Suppressor macrophage (primary cell): ENCODE data around the gene GAMT.

Source experiments
- DNase-seq, 4 experiments: peaks; one replicate each; pipeline ENCODE4 v3.0.0-alpha.2; 2020 to 2022
- total RNA-seq, 17 experiments: gene quantifications; one replicate each; lab custom pipeline; 2026; ENCODE audit warnings: mixed read lengths in 6 of 17, inconsistent platforms in 3 of 17; lab: John Stamatoyannopoulos, UW

GAMT gene
- total RNA-seq = 0.93 to 3.6 (median 2.2) reads per million in 17 experiments

DNA sequence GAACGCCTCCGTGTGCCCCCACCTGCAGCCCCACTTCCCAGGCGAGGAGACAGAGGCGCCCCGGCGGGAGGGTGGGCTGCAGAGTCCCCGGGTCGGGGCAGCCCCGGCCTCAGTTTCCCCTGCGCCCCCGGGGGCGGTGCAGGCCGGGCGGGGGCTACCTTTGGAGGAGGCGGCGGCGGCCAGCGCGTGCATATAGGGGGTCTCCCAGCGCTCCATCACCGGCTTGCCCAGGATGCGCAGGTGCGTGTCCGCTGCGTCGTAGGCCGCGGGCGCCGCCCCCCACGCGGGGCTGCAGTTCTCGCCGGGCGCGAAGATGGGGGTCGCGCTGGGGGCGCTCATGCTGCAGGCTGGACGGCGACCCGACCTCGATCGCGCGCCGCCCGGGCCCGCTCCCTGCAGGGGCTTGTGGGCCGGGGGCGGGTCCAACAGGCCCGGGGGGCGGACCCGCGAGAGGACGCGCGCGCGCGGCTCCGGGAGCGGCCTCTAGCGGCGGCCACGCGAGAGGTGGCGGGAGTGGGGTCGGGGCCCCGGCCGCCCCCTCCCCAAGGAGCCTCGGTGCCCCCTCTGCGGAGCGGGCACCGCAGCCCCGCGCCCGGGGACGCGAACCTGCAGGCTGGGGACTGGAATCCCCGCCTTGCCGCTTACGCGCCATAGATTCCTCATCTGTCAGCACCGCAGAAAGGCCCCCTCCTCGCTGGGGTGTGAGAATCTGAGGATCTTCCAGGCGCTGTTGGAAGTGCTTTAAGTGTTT lies at the start of gene GAMT:
TSS of gene GAMT (minus strand) at position 405 of the 751 bp plus-strand sequence. CDS start at position 339, 66 bp downstream.
- DNase-seq = peak in 2 of 4 experiments; percentile 68 to 74

DNA sequence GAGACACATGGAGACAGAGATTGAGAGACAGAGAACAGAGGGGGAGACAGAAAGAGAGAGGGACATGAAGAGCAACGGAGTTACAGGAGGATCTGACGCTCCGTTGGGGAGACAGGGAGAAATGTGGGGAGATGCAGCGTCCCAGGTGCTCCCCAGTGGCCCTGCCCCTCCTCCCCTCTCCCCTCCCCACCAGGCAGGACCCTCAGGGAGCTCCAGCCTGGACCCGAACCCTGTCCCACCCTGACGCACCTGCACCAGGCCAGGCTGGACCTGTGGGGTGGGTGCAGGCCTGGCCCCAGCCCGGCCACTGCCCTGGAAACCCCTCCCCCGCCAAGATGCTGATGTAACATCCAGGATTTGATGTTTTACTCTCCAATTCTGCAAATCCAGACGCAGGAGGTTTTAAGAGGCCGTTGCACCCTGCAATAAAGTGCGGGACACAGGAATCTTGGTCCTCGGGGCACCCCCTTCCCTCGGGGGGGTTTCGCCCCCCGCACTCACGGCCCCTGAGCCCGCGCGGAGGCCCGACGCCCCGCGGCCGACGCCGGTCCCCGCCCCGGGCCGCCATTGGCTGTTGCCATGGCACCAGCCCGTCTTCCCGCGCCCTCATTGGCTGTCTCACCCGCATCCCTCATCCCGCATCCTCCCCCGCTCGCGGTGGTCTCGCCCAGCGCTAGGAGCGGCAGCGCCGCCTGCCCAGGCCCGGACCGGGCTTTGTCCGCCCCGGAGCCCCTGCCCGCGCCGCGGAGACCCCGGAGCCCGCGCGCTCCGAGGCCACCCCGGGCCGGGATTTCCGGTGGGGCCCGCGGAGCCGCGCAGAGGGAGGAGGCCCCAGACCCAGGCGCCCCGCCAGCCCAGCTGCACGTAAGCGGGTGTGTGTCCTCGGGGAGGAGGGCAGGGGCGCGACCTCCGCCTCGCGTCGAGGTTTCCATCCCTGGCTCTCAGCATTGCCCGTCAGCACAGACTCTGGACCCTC lies 48.4 kb upstream of the GAMT start, which contains the start of gene APC2:
TSS of gene APC2 (plus strand) at position 655 of the 976 bp plus-strand sequence. CDS start 2,881 bp downstream, outside the sequence.
- DNase-seq = peak in 1 of 4 experiments; percentile 46

DNA sequence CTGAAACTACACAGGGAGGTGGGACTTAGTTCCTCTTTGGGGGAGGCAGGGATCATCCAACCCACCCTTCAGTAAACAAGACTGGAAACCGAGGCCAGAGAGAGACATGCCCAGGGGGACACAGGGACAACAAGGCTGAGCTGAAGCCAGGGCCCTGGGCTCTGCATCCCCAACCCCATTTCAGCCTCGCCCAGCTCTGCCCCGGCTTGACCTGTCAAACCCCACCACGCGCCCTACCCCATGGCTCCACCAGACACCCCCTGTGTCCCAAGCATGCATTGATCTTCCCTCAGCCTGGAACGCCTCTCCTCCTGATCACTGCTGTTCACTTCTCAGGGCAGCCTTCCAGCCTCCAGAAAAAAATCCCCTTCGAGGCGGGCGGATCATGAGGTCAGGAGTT lies 46.6 kb upstream of the GAMT start:
- no peak for DNase-seq

GRCh38 chr19:1447504-1447903 lies 46.2 kb upstream of the GAMT start:
- no peak for DNase-seq

- peak in 3 of 4 experiments; percentile 22 to 48 (median 34) for DNase-seq
Measured at GRCh38 chr19:1446713-1447481, 45.6 kb upstream of the GAMT start.

GRCh38 chr19:1445932-1446712 lies 44.8 kb upstream of the GAMT start:
- peak in 1 of 4 experiments; percentile 24 for DNase-seq

DNA sequence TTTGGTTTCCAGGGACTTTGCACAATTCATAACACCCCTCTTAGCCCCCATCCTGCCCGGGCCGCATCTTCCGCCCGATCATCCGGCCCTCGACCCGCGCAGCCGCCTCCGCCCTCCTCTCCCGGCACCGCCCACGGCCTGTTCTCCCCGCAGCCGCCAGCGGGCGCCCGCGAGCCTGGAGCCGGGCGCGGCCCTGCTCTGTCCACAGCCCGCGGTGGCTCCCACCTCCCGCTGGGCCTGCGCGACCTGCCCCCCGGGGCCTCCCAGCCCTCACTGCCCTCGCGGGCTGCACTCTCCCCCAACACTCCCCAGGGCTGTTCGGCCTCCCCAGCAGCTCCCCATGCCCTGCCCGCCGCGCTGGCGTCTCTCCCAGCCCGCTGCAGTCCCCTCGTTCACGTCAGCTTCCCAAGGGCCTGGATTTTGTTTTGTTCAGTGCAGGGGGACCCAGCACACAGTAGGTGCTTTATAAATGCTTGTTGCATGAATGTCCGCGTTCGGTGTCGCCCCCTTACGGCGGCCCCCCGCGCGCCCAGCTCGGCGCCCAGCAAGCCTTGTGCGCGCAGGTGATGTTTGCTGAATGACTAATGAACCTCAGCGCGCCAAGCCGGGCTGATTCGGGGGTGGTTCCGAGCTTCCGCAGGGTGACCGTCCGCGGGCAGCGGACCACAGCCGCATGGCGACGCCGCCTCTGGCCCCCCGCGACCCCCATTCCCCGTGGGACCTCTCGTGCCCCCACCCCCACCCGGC lies 44.0 kb upstream of the GAMT start:
- DNase-seq = peak; percentile 71 to 90 (median 88)

DNA sequence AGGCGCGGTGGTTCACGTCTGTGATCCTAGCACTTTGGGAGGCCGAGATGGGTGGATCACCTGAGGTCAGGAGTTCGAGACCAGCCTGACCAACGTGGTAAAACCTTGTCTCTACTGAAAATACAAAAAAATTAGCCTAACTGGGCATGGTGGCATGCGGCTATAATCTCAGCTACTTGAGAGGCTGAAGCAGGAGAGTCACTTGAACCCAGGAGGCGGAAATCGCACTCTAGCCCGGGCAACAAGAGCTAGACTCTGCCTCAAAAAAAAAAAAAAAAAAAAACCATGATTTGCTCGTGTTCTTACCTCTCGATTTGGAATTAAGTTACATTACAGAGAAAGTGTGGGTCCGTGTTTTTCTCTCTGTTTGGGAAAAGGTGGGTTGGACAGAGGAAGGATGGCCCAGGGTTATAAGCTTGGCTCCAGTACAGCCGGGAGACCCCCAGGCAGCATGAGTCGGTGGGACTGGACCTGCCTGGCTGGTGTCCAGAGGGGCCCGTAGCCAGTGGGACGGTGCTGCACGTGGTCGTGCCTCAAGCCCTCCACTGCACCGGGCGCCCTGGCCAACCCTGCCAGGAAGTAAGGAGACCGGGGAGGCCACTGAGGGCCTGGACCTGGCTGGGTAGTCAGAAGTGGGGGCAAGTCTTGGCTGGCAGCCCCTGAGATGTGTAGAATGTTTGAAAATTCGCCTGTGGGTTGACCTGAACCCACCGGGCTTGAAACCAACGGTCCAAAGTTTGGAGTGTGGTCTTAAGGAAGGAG lies 40.5 kb upstream of the GAMT start:
- DNase-seq = no peak

DNA sequence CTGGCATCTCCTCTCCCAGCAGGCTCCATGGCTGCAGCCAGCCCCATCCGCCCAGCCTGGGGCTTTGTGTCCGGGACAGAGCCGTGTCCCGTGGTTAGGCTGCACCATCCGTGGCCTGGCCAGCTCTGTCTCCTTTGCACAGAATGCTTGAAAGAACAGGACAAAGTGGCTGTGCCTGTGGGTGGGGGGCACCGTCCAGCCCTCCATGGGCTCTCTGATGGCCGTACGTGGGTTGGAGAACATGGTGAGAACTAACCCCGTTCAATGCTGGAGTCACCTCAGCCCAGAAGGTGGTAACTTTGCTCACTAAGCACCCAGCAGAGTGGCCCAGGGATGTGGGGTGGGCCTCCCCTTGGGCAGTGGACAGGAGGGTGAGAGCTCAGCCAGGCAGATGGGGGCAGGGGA lies 39.7 kb upstream of the GAMT start:
- no peak for DNase-seq

DNA sequence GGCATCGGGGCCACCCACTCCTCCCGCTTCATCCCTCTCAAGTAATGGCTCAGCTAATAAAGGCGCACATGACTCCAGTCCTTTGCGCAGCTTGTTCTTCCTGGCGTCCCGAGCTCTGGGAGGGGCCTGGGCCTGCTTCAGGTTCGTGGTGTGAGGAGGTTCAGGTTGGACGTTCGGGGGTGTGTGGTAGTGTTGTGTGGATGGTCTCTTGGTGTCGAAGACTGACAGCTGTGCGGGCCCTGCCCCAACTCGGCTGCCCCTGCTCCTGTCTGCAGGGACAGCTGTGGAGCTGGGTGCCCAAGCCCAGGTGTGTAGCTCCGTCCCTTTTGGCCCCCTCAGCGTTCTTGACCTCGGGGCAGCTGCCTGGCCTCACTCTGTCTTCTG lies 39.1 kb upstream of the GAMT start:
- no peak for DNase-seq

DNA sequence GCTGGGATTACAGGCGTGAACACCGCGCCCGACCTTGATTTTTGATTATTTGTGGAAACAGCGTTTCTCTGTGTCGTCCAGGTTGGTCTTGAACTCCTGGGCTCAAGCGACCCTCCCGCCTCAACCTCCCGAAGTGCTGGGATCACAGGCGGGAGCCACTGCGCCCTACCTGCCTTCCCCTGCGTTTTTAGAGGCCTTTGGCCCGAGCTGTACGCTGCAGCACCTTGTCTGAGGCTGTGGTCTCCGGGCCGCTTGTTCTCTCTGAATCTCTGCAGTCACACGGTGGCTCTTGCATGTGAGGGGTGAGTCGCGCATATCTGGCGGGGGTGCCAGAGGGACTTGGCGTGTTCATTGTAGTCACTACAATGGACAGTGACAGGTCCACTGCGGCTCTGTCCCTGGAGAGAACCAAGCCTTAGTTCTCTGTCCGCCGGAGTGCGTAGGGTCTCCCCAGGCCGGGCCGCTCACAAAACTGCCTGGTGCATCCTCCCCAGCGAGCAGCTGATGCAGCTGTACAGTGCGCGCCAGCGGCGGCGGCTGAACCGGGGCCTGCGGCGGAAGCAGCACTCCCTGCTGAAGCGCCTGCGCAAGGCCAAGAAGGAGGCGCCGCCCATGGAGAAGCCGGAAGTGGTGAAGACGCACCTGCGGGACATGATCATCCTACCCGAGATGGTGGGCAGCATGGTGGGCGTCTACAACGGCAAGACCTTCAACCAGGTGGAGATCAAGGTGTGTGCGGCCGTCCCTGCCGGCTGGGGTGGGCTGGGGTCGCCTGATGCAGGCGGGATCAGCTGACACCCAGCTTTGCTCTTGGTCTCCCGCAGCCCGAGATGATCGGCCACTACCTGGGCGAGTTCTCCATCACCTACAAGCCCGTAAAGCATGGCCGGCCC lies 38.4 kb upstream of the GAMT start:
- peak in 2 of 4 experiments; percentile 31 to 32 for DNase-seq

- DNase-seq = no peak
Measured at GRCh38 chr19:1438933-1439354, 37.6 kb upstream of the GAMT start.

DNA sequence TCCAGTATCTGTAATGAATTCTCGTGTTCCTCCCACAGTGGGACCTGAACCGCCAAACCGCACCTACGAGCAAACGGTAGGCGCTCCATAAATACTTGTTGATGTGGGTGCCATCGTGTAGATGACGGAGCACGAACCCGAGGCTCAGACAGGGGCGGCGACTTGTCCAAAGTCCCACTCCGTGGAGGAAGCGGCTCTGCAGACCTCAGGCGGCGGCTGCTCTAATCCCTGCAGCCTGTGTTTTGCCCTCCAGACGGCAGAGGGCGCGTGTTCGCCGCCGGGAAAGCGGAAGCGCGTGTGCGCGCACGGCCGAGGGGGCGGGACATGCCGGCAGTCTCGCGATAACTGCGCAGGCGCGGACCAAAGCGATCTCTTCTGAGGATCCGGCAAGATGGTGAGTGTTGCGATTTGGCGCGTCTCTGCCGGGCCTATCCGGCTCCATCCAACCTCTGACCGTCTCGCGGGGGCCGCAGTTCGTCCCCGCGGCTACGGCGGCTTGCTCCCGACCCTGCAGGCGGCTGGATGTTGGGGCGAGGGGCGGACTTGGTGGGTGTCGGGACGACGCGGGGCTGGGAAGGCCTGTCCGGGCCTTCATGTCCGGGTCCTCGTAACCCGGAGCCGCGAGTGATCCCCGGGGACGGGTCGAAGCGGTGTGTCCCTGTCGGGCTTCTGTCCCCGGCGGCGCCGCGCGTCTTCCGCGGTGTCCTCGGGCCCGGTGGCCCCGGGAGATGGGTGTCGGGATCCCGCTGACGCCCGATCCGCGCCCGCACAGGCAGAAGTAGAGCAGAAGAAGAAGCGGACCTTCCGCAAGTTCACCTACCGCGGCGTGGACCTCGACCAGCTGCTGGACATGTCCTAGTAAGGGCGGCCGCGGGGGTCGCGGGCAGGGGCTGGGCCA lies 36.9 kb upstream of the GAMT start, which contains the start of gene RPS15:
TSS of gene RPS15 (plus strand) at position 362 of the 898 bp plus-strand sequence. CDS start at position 392, 30 bp downstream.
- peak; percentile 97 to 99 (median 98) for DNase-seq

GRCh38 chr19:1437609-1438008 lies 36.3 kb upstream of the GAMT start:
- no peak for DNase-seq

DNA sequence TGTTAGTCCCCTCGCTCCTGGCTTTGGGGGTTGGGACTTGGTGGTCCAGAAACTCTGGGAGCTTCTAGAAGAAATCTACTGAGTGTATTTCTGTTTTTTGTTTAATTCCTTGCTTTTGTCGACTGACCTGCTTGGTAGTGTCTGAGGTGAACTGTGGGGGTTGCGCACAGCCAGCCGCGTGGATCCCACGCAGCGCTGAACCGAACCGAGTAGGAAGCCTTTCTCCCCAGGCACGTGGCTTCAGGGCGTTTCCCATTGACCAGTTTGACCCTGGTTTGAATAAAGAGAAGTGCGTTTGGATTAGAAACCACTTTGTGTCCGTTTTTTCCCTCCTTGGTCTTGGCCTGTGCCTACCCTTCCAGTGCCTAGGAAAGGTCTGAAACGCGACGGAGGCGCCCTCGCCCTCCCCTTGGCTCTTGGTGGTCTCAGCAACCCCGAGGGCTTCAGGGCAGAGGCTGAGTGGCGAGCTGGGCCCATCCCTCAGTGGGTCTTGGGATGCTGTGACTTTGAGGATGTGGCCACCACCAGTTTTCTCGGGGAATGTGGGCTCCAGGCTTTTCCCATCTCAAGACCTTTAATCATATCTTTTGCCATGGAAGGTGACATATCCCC lies 34.1 kb upstream of the GAMT start:
- no peak for DNase-seq

- DNase-seq = no peak
Measured at GRCh38 chr19:1434577-1435060, 33.3 kb upstream of the GAMT start.

GRCh38 chr19:1434040-1434366 lies 32.7 kb upstream of the GAMT start:
- no peak for DNase-seq
